Measurements from ENCODE around the gene GALNS. TPM values are rescaled to one million over a fixed set of nuclear protein-coding genes. Genes with fewer than 3 reads are reported as not detected.
A peak's percentile ranks its signal among the peaks of the same experiment; 100 is the strongest.

Gene GALNS
- total and polyA plus RNA-seq, 2 donors (not counting 1 experiment from before 2014, with no cell fraction given): 45.5 to 68.4 TPM

DNA sequence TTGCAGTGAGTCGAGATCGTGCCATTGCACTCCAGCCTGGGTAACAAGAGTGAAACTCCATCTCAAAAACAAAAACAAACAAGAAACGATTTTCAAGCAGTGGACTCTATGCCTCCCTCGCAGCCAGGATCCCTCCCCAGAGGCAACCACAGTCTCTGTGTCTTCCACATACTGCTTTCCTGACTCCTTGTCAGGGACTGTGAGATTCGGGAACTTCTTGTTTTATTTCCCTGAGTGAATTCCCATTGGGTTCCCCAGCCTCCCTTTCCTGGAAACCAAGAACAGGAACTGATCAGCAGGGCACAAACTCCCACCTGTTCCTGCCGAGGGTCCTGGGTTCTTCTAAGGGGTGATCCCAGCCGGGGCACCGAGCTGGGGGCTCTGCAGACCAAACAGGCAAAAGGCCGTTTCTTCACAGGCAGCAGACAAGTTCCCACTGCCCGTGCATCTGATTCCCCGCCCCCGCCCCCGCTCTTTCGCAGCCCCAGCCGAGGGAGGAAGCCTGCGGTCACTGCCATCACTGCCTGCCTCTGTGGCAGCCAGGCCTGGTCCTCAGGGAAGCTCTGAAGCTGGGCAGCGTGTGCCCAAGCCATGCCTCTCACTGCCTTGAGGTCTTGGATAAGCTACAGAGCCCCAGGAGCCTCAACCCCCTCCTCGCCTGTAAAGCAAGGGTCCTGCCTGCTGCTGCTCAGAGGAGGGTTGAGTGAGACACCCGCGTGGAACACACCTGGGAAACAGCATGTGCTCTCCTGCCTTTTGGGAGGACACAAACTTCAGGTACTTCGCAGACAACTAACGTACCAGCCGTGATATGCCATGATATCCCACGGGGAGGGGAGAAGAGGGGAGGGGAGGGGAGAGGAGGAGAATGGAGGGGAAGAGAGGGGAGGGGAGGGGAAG is 66.2 kb downstream of the GALNS start:
- Mint-ChIP-seq H3K27me3 (no peaks in the 10 kb centered on the region), H3K27ac (peak overlapping the region; percentile 80), H3K9me3 (ENCODE audit: insufficient read depth) (no peaks in the 10 kb centered on the region), H3K4me3 (peak overlapping the region; percentile 63), H3K4me1 (peaks cover 49% of the 10 kb centered on the region)
- H3K79me2 ChIP-seq (ENCODE audit: control insufficient read depth, insufficient read depth, low read length): no peaks in the 10 kb centered on the region
- no peaks in the 10 kb centered on the region for H3K27me3 ChIP-seq (replicated peaks in 1 of 4; ENCODE audit: control extremely low read depth in 1 of 4, control insufficient read depth in 3 of 4, insufficient read depth in 4 of 4, low read length in 3 of 4)
- intact Hi-C loops (cut with micrococcal nuclease): no loop called here
- TF ChIP-seq, protein P1, sequence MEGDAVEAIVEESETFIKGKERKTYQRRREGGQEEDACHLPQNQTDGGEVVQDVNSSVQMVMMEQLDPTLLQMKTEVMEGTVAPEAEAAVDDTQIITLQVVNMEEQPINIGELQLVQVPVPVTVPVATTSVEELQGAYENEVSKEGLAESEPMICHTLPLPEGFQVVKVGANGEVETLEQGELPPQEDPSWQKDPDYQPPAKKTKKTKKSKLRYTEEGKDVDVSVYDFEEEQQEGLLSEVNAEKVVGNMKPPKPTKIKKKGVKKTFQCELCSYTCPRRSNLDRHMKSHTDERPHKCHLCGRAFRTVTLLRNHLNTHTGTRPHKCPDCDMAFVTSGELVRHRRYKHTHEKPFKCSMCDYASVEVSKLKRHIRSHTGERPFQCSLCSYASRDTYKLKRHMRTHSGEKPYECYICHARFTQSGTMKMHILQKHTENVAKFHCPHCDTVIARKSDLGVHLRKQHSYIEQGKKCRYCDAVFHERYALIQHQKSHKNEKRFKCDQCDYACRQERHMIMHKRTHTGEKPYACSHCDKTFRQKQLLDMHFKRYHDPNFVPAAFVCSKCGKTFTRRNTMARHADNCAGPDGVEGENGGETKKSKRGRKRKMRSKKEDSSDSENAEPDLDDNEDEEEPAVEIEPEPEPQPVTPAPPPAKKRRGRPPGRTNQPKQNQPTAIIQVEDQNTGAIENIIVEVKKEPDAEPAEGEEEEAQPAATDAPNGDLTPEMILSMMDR (IDR thresholded peaks at IDR 0.05): no peak
- no peak for TF ChIP-seq EZH2 (IDR thresholded peaks at IDR 0.05; ENCODE audit: borderline replicate concordance, insufficient read depth, low read depth, low read length, poor library complexity, severe bottlenecking)
- ATAC-seq (ENCODE audit: low read depth) (peak; percentile 64), DNase-seq (peak; percentile 70)
- H3K36me3 ChIP-seq (replicated peaks in 1 of 2; ENCODE audit: control extremely low read depth in 1 of 2, control insufficient read depth in 1 of 2, extremely low read depth in 1 of 2, insufficient read depth in 2 of 2, low read length in 1 of 2): no peaks in the 10 kb centered on the region
- peak overlapping the region; percentile 36 to 64 for H3K27ac ChIP-seq (ENCODE audit: low read length in 2 of 2)
- CTCF ChIA-PET: no interaction called here
- POLR2A ChIA-PET: interaction anchor here (1.2 kb wide), 1 partner anchor 9 kb away, joined by 4 read pairs; no protein-coding TSS in a partner anchor
- H3K4me3 ChIP-seq (ENCODE audit: control extremely low read depth in 1 of 5, extremely low read depth in 1 of 5, insufficient read depth in 1 of 5, low read depth in 2 of 5, low read length in 4 of 5): peak overlapping the region in 1 of 5 experiments; percentile 41
- H2AFZ ChIP-seq (ENCODE audit: insufficient read depth, low read depth, low read length, poor library complexity, severe bottlenecking): peak overlapping the region; percentile 42
- WGBS (ENCODE audit: insufficient coverage): 3% methylated on average over 17 of the region's 24 CpGs
- H3K4me2 ChIP-seq (replicated peaks; ENCODE audit: low read depth, low read length, poor library complexity, severe bottlenecking): peak overlapping the region; percentile 82
- H3K4me1 ChIP-seq (ENCODE audit: control insufficient read depth in 2 of 2, insufficient read depth in 2 of 2, low read length in 2 of 2): peaks cover 55 to 66% of the 10 kb centered on the region in 2 donors
- H3K9me3 ChIP-seq (ENCODE audit: control extremely low read depth in 1 of 3, control insufficient read depth in 2 of 3, insufficient read depth in 1 of 3, low read length in 2 of 3): peaks cover 0 to 3% (median 0%) of the 10 kb centered on the region in 3 donors
- peak overlapping the region; percentile 39 for H3K9ac ChIP-seq (ENCODE audit: low read length)
- no peaks in the 10 kb centered on the region for H4K20me1 ChIP-seq (ENCODE audit: control insufficient read depth, insufficient read depth, low read length, poor library complexity, severe bottlenecking)

DNA sequence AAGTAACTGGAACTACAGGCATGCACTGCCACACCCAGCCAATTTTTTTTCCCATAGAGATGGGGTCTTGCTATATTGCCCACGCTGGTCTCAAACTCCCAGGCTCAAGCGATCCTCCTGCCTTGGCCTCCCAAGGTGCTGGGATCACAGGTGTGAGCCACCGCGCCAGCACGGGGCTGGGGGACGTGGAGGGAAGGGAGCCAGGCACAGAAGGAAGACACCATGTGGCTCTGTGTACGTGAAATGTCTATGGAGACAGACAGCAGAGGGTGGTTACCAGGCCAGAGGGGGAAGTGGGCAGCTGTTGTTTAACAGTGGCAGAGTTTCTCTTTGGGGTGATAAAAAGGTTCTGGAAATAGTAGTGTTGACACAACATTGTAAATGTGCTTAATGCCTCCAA is 67.2 kb downstream of the GALNS start:
- intact Hi-C loops (cut with micrococcal nuclease): loop anchor here (10.0 kb wide), 2 partner anchors 155 to 335 kb away; partner anchors contain the start of genes IL17C and ZFPM1
- 28% methylated on average over 7 of the region's 7 CpGs for WGBS (ENCODE audit: insufficient coverage)
- peak overlapping the region; percentile 82 for H3K4me2 ChIP-seq (replicated peaks; ENCODE audit: low read depth, low read length, poor library complexity, severe bottlenecking)

More for the DNA sequence above, 67.2 kb downstream of the GALNS start:
- peaks cover 41% of the 10 kb centered on the region for H3K4me1 Mint-ChIP-seq
- no peaks in the 10 kb centered on the region for H3K36me3 ChIP-seq (replicated peaks in 1 of 2; ENCODE audit: control extremely low read depth in 1 of 2, control insufficient read depth in 1 of 2, extremely low read depth in 1 of 2, insufficient read depth in 2 of 2, low read length in 1 of 2)
- ChIA-PET POLR2A (interaction anchor here (1.2 kb wide), 1 partner anchor 8 kb away, joined by 4 read pairs; no protein-coding TSS in a partner anchor), CTCF (no interaction called here)
- peak overlapping the region; percentile 64 for H3K27ac Mint-ChIP-seq
- ATAC-seq (ENCODE audit: low read depth) (peak; percentile 8), DNase-seq (no peak)
- no peak for TF ChIP-seq EZH2 (IDR thresholded peaks at IDR 0.05; ENCODE audit: borderline replicate concordance, insufficient read depth, low read depth, low read length, poor library complexity, severe bottlenecking)
- TF ChIP-seq, protein P1 (IDR thresholded peaks at IDR 0.05): no peak
- no peaks in the 10 kb centered on the region for H4K20me1 ChIP-seq (ENCODE audit: control insufficient read depth, insufficient read depth, low read length, poor library complexity, severe bottlenecking)
- H3K27me3 ChIP-seq (replicated peaks in 1 of 4; ENCODE audit: control extremely low read depth in 1 of 4, control insufficient read depth in 3 of 4, insufficient read depth in 4 of 4, low read length in 3 of 4): no peaks in the 10 kb centered on the region
- H3K27me3 Mint-ChIP-seq: no peaks in the 10 kb centered on the region
- H3K4me3 ChIP-seq (ENCODE audit: control extremely low read depth in 1 of 5, extremely low read depth in 1 of 5, insufficient read depth in 1 of 5, low read depth in 2 of 5, low read length in 4 of 5): no peak overlapping the region
- H3K79me2 ChIP-seq (ENCODE audit: control insufficient read depth, insufficient read depth, low read length): peaks cover 1% of the 10 kb centered on the region
- H3K4me3 Mint-ChIP-seq: peak overlapping the region; percentile 7
- no peak overlapping the region for H3K9ac ChIP-seq (ENCODE audit: low read length)
- no peaks in the 10 kb centered on the region for H3K9me3 Mint-ChIP-seq (ENCODE audit: insufficient read depth)
- H3K4me1 ChIP-seq (ENCODE audit: control insufficient read depth in 2 of 2, insufficient read depth in 2 of 2, low read length in 2 of 2): peaks cover 46 to 57% of the 10 kb centered on the region in 2 donors
- no peak overlapping the region for H2AFZ ChIP-seq (ENCODE audit: insufficient read depth, low read depth, low read length, poor library complexity, severe bottlenecking)
- peak overlapping the region in 1 of 2 donors; percentile 17 for H3K27ac ChIP-seq (ENCODE audit: low read length in 2 of 2)
- peaks cover 0 to 3% (median 0%) of the 10 kb centered on the region in 3 donors for H3K9me3 ChIP-seq (ENCODE audit: control extremely low read depth in 1 of 3, control insufficient read depth in 2 of 3, insufficient read depth in 1 of 3, low read length in 2 of 3)

Measured in B cell (primary cell).